ENCODE results near the gene PLA2G4A.

GRCh38 chr1:186985889-186986491 is 157.2 kb downstream of the PLA2G4A start:
- TF ChIP-seq CTCF (IDR thresholded peaks at IDR 0.05): peak; percentile 39 to 77 (median 70)
- no peak for TF ChIP-seq POLR2A (IDR thresholded peaks at IDR 0.05)

All from adrenal gland (tissue), 5 donors.